ENCODE results near the gene SCGB1C2. TPM values are rescaled to one million over a fixed set of nuclear protein-coding genes. Genes with fewer than 3 reads are reported as not detected.

Gene SCGB1C2
- total RNA-seq, 1 donor from 2014 or later, result not detected

DNA sequence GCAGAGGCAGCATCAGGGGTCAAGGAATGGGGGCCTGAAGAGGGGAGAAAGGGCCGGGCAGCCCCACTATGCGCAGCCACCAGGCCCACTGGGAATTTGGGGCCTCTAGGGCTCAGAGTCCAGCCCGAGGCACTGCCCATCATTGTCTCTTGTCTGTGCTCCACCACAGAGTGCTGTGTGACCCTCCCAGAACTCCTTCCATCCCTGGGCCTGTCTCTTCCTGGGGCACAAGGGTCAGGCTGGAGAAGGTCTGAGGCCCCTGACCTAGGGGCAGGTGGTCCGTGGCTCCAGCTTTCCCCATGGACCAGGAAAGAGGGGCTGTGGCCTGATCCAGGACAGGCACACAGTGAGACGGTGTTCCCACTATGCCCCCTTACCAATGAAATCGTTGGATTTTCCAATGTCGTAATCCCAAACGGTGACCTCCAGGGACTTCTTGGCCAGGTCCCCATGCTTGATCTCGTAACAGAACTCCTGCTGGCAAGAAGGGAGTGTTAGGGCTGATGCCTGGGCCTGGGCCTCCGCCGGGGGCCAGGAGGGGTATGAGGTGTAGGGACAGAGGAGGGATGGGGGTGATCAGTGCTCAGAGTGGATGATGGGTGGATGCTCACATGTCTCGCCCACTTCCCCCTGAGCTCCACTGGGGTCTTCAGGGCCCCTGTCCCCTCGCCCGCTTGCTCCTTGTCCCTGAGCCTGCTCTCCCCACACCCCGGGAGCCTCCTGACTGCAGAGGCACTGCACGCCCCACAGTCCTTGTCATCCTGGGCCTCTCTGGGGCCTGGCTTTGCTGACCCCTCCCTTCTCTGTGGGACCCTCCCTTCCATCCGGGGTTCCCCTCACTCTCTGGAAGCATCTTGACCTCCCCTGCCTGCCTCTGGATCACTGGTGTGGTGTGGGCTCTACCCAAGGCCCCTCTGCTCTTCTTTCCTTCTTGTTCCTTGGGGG, 10.7 kb downstream of the SCGB1C2 start:
- intact Hi-C loops (cut with micrococcal nuclease), result no loop called here
- peak; percentile 15 for DNase-seq
- ATAC-seq, result no peak

- intact Hi-C loops (cut with micrococcal nuclease), result no loop called here
- DNase-seq, result peak; percentile 6
- no peak for ATAC-seq
These were observed 11.4 kb downstream of the SCGB1C2 start for GRCh38 chr17:148757-149156.

DNA sequence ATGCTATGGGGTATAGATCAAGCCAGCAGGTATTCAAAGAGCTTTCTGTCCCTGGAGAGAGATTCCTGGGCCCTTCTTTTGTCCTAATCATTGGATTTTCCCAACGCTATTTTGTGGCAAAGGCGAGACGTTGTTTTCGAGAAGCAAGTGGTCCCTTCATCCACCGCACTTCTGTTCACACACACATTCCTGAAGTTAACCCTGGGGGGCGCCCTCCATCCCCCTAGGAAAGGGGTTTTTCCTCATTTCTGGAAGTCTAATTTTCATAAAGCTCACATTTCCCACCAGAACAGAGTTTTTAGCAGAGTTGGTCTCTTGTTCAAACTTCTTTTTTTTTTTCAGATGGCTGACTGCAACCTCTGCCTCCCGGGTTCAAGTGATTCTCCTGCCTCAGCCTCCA, 11.9 kb downstream of the SCGB1C2 start:
- ATAC-seq (no peak), DNase-seq (no peak)
- intact Hi-C loops (cut with micrococcal nuclease), result no loop called here

DNA sequence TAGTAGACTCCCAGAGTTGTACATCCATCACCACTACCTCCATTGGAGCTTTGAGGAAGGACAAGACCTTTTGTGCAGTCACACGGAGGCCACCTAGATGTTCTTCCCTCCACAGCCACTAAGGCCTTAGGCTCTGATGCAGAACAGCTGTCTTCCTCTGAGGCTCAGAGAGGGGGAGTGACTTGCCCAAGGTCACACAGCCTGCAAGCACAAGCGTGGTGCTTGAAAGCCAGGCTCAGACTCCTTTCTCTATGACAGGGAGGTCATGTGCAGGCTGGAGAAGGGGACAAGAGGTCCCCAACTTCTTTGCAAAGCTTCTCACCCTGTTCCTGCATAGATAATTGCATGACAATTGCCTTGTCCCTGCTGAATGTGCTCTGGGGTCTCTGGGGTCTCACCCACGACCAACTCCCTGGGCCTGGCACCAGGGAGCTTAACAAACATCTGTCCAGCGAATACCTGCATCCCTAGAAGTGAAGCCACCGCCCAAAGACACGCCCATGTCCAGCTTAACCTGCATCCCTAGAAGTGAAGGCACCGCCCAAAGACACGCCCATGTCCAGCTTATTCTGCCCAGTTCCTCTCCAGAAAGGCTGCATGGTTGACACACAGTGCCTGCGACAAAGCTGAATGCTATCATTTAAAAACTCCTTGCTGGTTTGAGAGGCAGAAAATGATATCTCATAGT, 12.7 kb downstream of the SCGB1C2 start:
- intact Hi-C loops (cut with micrococcal nuclease), result no loop called here

DNA sequence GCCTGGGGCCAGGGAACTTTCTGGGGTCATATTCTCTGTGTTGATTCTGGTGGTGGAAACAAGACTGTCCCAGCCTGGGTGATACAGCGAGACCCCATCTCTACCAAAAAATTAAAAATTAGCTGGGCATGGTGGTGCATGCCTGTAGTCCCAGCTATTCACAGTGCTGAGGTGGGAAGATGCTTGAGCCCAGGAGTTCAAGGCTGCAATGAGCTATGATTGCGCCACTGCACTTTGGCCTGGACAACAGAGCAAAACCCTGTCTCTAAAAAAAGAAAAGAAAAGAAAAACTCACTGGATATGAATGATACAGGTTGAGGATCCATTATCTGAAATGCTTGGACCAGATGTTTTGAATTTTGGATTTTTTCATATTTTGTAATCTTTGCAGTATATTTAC, 13.6 kb downstream of the SCGB1C2 start:
- ATAC-seq (no peak), DNase-seq (no peak)

More for the DNA sequence above, 12.7 kb downstream of the SCGB1C2 start:
- DNase-seq (peak; percentile 12), ATAC-seq (no peak)

DNA sequence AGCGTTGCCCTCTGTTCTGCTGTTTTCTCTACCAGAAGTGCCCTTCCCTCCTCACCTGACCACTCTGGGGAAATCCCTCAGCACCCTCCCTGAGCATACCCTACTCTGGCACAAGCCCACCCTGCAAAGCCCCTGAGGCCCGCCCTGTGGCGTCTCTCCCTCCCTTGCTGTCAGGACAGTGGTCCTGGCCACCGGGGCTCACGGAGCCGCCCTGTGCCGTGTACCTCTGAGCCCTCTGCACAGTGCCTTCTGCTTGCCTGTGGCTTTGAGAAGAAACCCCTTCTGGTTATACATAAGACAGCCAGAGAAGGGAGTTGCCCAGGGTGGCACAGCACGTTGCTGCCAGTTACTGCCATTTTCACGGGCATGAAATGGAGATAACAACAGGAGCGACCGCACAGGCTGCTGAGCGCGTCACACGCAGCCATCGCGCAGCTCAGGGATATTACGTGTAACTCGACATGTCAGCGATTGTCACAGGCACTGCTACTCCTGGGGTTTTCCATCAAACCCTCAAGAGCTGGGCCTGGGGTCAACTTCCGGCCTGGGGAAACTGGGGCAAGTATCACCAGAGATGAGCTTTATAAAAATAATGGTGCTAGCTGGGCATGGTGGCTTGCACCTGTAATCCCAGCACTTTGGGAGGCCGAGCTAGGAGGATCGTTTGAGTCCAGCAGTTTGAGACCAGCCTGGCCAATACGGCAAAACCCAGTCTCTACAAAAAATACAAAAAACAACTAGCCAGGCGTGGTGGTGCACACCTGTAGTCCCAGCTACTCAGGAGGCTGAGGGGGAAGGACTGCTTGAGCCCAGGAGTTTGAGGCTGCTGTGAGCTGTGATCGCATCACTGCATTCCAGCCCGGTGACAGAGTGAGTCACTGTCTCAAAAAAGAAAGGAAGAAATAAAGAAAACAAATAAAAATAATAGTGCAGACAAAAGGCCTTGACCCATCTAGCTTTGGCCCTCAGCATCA, 14.8 kb downstream of the SCGB1C2 start:
- ATAC-seq, result no peak
- intact Hi-C loops (cut with micrococcal nuclease), result no loop called here
- peak; percentile 13 for DNase-seq

More for the DNA sequence above, 13.6 kb downstream of the SCGB1C2 start:
- intact Hi-C loops (cut with micrococcal nuclease), result no loop called here

DNA sequence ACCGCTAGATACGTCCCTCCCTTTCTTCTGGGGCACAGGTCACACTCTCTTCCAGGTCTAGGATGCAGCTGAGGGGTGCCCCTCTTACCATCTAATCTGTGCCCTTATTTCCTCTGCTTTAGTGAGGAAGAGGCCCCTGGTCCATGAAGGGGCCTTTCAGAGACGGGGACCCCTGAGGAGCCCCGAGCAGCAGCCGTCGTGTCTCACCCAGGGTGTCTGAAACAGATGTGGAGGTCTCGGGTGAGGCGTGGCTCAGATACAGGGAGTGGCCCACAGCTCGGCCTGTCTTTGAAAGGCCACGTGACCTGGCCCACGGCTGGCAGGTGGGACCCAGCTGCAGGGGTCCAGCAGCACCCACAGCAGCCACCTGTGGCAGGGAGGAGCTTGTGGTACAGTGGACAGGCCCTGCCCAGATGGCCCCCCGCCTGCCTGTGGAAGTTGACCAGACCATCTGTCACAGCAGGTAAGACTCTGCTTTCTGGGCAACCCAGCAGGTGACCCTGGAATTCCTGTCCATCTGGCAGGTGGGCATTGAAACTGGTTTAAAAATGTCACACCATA, 15.6 kb downstream of the SCGB1C2 start:
- peak; percentile 14 for DNase-seq

GRCh38 chr17:153851-154250, 16.5 kb downstream of the SCGB1C2 start:
- ATAC-seq (no peak), DNase-seq (no peak)
- intact Hi-C loops (cut with micrococcal nuclease), result no loop called here

More for the DNA sequence above, 15.6 kb downstream of the SCGB1C2 start:
- intact Hi-C loops (cut with micrococcal nuclease), result no loop called here
- ATAC-seq, result no peak

DNA sequence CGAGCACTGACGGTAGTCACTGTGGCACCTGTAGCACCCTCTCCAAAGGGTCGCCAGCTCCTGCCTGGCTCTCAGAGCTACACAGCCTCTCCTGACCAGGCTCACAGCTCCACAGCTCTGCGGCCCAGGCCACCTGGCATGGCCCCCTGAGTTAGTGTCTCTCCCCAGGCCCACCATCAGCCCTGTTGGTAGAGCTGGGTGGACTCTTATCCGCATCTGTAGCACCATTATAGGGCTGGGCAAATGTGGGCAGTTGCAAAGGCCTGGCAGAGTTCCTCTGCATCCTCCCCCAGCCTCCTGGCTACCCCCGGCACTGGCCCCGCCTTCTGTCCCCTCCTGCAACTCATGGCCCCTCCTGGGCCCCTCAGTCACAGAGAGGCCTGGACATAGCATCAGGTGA, 18.2 kb downstream of the SCGB1C2 start:
- ATAC-seq (no peak), DNase-seq (peak; percentile 13)
- intact Hi-C loops (cut with micrococcal nuclease), result no loop called here

- ATAC-seq (no peak), DNase-seq (peak; percentile 12)
- intact Hi-C loops (cut with micrococcal nuclease), result no loop called here
These were observed 18.8 kb downstream of the SCGB1C2 start for GRCh38 chr17:156094-156621.

DNA sequence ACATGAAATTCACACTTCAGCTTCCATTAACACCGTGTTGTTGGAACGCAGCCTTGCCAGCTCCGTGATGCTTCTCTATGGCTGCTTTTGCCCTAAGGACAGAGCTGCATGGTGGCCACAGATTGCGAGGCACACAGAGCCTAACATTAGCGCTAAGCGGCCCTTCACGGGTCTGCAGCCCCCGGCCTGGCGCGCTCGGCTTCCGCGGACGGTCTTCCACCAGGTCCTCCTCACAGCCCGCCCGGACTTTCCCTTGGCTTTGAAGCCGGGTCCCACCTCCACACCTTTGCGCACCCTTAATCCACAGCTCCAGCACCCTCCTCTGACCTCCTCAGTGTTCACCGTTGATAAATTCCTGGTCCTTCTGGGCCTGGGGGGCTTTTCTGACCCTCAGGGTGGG, 19.6 kb downstream of the SCGB1C2 start:
- DNase-seq (peak; percentile 17), ATAC-seq (no peak)
- intact Hi-C loops (cut with micrococcal nuclease), result no loop called here

DNA sequence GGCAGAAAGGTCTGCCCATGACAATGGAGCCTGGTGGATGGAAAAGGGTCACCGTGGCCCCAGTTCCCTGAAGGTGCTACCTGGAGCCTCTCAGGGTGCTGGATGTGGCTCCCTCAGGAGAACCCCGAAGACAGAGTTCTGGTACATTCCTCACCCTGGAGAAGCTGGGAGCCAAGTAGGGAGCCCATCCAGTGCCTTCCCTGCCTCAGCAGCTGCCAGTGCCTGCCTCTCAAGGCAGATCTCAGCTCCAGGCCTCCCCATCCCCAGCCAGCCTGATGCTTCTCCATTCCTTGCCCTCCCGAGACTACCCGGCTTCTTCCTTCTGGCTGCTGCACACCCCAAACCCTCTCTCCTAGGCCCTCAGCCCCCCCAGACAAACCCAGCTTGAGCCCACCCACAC, 20.5 kb downstream of the SCGB1C2 start:
- ATAC-seq, result no peak
- intact Hi-C loops (cut with micrococcal nuclease), result no loop called here
- no peak for DNase-seq

- intact Hi-C loops (cut with micrococcal nuclease), result no loop called here
- DNase-seq (peak; percentile 6), ATAC-seq (no peak)
These were observed 21.0 kb downstream of the SCGB1C2 start for GRCh38 chr17:158379-158778.

DNA sequence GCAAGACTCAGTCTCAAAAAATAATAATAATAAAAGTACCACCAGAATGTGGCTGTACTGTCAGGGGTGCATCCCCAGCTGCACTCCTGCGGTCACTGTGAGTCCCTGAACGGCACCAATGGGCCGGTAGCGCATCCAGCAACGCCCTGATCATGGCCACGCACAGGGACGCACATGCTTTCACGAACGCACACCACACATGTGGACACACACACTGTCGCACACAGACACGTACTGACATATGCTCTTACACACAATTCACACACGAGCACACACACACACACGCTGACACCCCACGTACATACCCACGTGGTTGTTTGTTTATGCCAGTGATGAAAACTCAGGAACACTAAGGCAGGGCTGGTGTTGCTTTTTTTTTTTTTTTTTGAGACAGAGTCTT, 22.2 kb downstream of the SCGB1C2 start:
- ATAC-seq, result no peak
- DNase-seq, result no peak
- intact Hi-C loops (cut with micrococcal nuclease), result no loop called here

DNA sequence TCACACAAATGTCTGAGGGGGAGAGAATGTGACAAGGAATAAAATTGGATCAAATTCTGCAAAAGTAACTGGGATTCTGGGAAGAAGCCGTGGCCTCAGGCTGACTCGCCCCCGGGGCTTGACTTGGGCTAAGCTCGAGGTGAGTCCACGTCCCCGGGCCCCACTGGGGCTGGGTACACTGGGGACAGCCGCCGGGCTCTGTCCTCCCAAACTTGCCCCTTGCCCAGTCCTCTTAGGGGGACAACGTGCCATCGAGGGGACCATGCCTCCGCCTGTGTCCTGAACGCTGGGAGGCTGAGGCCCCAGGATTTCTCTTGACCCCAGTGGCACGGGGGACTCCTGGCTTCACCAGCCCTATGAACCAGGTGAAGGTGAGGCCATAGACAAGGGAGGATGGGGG, 23.0 kb downstream of the SCGB1C2 start:
- ATAC-seq (no peak), DNase-seq (no peak)
- intact Hi-C loops (cut with micrococcal nuclease), result no loop called here

DNA sequence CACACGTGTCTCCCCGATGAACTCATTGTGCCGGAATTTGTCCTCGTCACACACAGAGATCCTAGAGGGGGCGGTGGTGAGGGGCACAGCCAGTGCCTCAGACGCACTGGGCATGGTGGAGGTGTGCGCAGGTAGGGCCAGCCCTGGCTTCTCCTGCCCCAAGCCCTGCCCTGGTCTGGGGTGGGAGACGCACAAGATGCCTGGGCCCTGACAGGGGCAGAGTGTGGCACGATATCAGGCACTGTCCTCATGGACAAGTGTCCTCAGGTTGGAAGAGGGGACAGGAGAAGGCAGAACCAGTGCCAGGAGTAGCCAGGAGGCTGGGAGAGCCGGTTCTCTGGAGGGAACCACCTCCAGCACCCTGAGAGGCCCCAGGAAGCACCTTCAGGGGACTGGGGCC, 24.1 kb downstream of the SCGB1C2 start:
- intact Hi-C loops (cut with micrococcal nuclease), result no loop called here
- no peak for ATAC-seq
- DNase-seq, result no peak

- DNase-seq (no peak), ATAC-seq (no peak)
- intact Hi-C loops (cut with micrococcal nuclease), result no loop called here
These were observed 25.3 kb downstream of the SCGB1C2 start for GRCh38 chr17:162689-163088.

DNA sequence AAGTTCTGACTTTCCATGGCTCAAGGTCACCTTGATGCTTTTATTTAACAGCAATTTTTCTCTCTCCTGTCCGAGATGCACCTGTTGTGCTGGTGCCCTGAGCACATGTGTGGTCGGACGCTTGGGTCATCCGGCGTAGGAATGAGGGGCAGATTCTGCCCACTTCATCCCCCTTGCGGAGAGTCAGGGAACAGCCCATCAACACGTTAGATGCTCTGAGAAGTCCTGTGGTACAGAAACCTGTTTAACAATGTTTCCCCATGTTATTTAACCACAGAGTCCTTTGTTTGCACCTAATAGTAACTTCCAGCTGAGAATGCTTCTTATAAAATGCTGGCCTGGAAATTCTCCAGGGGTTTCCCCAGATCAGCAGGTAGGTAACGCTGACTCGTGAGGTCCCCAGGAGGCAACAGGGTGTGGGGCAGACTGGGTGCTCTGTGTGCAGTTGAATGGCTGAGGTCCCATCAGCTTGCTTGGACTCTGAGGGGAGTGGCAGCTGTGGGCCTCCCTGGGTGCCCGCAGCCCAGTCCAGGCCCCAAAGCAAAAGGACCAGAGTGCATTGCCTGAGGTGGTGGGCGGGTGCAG, 26.2 kb downstream of the SCGB1C2 start:
- ATAC-seq (no peak), DNase-seq (no peak)
- intact Hi-C loops (cut with micrococcal nuclease), result no loop called here

Data from left ventricle myocardium superior (tissue), 1 donor.